PC-9 (cell line): ENCODE results near the gene DERL3. TPM values are rescaled to one million over a fixed set of nuclear protein-coding genes. Genes with fewer than 3 reads are reported as not detected.

Experiments used
- BruUV-seq: library from RNA; stranded (reverse); fragments of 400-500 nt; replicated peaks from 2 replicates; lab custom pipeline; 2021; lab: Mats Ljungman, UMichigan
- CTCF ChIA-PET: fragments of 300-600 bp; sonication (Branson Sonifier 250); formaldehyde crosslinking; loops from one replicate; lab custom pipeline; 2022; ENCODE audit warnings: antibody characterized with exemption; lab: Charles Lee
- POLR2A ChIA-PET: fragments of 300-600 bp; sonication (Branson Sonifier 250); formaldehyde crosslinking; loops from one replicate; lab custom pipeline; 2022; ENCODE audit warnings: antibody characterized with exemption; ENCODE audit not compliant: unreplicated experiment; lab: Charles Lee
- DNase-seq, 2 experiments: peaks; one replicate each; pipeline versions ENCODE4 v3.0.0 to v3.0.0-alpha.2; 2015 to 2022; ENCODE audit warnings: mixed read lengths in 1 of 2
- H2AFZ ChIP-seq: fragments of 200-600 bp; sonication (generic); 2 replicates; pipeline ENCODE4 v1.8.1; 2017; ENCODE audit warnings: antibody characterized with exemption
- H3F3A ChIP-seq: fragments of 200-600 bp; sonication (generic); 2 replicates; pipeline ENCODE4 v1.8.1; 2017; ENCODE audit warnings: antibody characterized with exemption, mild to moderate bottlenecking, low read depth; ENCODE audit not compliant: insufficient read depth
- H3K27ac ChIP-seq: fragments of 200-600 bp; sonication (generic); 2 replicates; pipeline ENCODE4 v1.6.1; 2016; ENCODE audit warnings: mixed run types
- H3K27me3 ChIP-seq: fragments of 200-600 bp; sonication (generic); 2 replicates; pipeline ENCODE4 v1.6.1; 2016; ENCODE audit warnings: low read depth, mixed run types; ENCODE audit not compliant: insufficient read depth
- H3K36me3 ChIP-seq: fragments of 200-600 bp; sonication (generic); 2 replicates; pipeline ENCODE4 v1.6.1; 2016; ENCODE audit warnings: low read depth, mixed run types
- H3K4me1 ChIP-seq: fragments of 200-600 bp; sonication (generic); replicated peaks from 2 replicates; pipeline ENCODE4 v1.6.1; 2016; ENCODE audit warnings: mixed run types; ENCODE audit not compliant: insufficient read depth
- H3K4me2 ChIP-seq: fragments of 200-600 bp; sonication (generic); 2 replicates; pipeline ENCODE4 v1.6.1; 2017; ENCODE audit warnings: mixed run types
- H3K4me3 ChIP-seq: fragments of 200-600 bp; sonication (generic); 2 replicates; pipeline ENCODE4 v1.6.1; 2016; ENCODE audit warnings: mixed run types
- H3K79me2 ChIP-seq: fragments of 200-600 bp; sonication (generic); 2 replicates; pipeline ENCODE4 v1.6.1; 2017; ENCODE audit warnings: low read depth, mixed run types
- H3K9me2 ChIP-seq: fragments of 200-600 bp; sonication (generic); 2 replicates; pipeline ENCODE4 v1.8.1; 2017; ENCODE audit warnings: mild to moderate bottlenecking; ENCODE audit not compliant: insufficient read depth
- H3K9me3 ChIP-seq: fragments of 200-600 bp; sonication (generic); 2 replicates; pipeline ENCODE4 v1.8.1; 2016; ENCODE audit warnings: low read depth; ENCODE audit not compliant: insufficient read depth
- H4K20me1 ChIP-seq: fragments of 200-600 bp; sonication (generic); 2 replicates; pipeline ENCODE4 v1.8.1; 2017; ENCODE audit not compliant: insufficient read depth
- CTCF ChIP-seq: fragments of 200-600 bp; sonication (generic); conservative IDR thresholded peaks from 2 replicates; pipeline ENCODE4 v1.6.1; 2017; ENCODE audit warnings: mixed run types, antibody characterized with exemption, mild to moderate bottlenecking, moderate library complexity
- EZH2 ChIP-seq: fragments of 200-600 bp; sonication (generic); IDR thresholded peaks from 2 replicates; pipeline ENCODE4 v1.8.0; 2017; ENCODE audit warnings: antibody characterized with exemption, low read depth
- intact Hi-C: fragments of 100-400 bp; cut with micrococcal nuclease; formaldehyde crosslinking; loops from one replicate; pipeline ENCODE4 v1.10.0; 2022; ENCODE audit not compliant: unreplicated experiment
- total RNA-seq: library from RNA; stranded (reverse); gene quantifications from 2 replicates; pipeline ENCODE4 v1.2.3, GENCODE V29; 2021

DERL3 gene
- total RNA-seq, 1 experiment from 2014 or later, result 0.41 TPM

GRCh38 chr22:23829845-23830372, 8.9 kb downstream of the DERL3 start:
- DNase-seq, result no peak
- H3K79me2 ChIP-seq, result no peaks in the 10 kb centered on the region
- intact Hi-C loops, result no loop called here
- peaks cover 14% of the 10 kb centered on the region; the same call in 1 of the 2 replicates for H4K20me1 ChIP-seq
- H3K4me2 ChIP-seq, result no peak overlapping the region
- CTCF ChIA-PET, result no interaction called here
- BruUV-seq, result no TSS peak
- no peaks in the 10 kb centered on the region for H3K36me3 ChIP-seq
- no peaks in the 10 kb centered on the region for H3K9me2 ChIP-seq
- TF ChIP-seq EZH2 (no peak), CTCF (no peak)
- no peak overlapping the region for H2AFZ ChIP-seq
- POLR2A ChIA-PET, result interaction anchor here (0.6 kb wide), 1 partner anchor 59 kb away, joined by 3 read pairs; no protein-coding TSS in a partner anchor
- no peaks in the 10 kb centered on the region for H3K27me3 ChIP-seq
- no peak overlapping the region for H3K27ac ChIP-seq
- H3K4me1 ChIP-seq, result no peaks in the 10 kb centered on the region
- H3F3A ChIP-seq, result no peaks in the 10 kb centered on the region
- H3K4me3 ChIP-seq, result no peak overlapping the region
- H3K9me3 ChIP-seq, result no peaks in the 10 kb centered on the region

DNA sequence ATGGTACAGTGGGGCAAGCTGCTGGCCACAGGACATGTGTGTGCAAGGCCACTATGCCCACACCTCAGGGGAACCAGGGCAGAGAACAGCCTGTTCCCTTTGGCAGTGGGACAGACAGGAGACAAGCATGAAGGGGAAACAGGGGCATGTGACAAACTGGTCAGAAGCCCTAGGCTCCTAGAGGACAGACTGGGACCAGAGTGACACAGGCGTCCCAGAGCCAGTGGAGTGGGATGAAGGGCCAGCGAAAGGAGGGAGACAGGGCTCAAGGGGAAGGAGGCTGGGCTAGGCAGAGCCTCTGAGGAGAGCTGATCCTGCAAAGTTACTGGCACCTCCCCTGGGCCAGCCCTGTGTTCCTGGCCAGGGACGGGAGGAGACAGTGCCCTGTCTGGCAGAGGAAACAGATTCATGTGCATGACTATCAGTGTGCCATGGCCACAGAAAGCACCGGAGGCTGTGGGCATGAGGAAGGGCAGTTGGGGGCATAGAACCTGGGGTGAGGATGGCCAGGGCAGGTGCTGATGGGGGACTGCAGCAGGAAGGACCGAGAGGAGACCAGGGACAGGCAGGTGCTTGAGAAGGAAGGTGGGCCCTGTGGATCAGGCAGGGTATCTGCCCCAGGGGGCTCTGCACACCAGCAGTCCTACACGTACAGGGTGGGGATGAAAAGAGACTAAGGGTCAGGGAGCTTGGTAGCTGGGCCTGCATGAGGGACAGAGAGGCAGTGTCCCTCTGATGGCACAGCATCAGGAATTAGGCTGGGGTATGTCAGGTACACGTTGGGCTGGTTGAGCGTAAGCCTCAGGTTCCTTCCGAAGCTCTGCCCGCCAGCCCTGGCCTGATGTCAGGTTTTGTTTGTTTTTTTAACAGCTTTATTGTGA, 9.8 kb downstream of the DERL3 start:
- Histone ChIP-seq H3K4me2 (no peak overlapping the region), H4K20me1 (0 out of 2 replicates have a peak, but pooled peaks cover 14% of the 10 kb centered on the region), H3K4me1 (no peaks in the 10 kb centered on the region), H3K9me3 (no peaks in the 10 kb centered on the region), H3K79me2 (no peaks in the 10 kb centered on the region), H3K36me3 (no peaks in the 10 kb centered on the region), H2AFZ (no peak overlapping the region), H3K4me3 (no peak overlapping the region), H3K27ac (no peak overlapping the region), H3K9me2 (no peaks in the 10 kb centered on the region), H3K27me3 (no peaks in the 10 kb centered on the region), H3F3A (no peaks in the 10 kb centered on the region)
- no TSS peak for BruUV-seq
- CTCF ChIA-PET, result no interaction called here
- POLR2A ChIA-PET, result interaction anchor here (0.6 kb wide), 1 partner anchor 58 kb away, joined by 3 read pairs; no protein-coding TSS in a partner anchor
- TF ChIP-seq CTCF (no peak), EZH2 (no peak)
- DNase-seq, result no peak
- intact Hi-C loops, result no loop called here

- Histone ChIP-seq H3K4me2 (no peak overlapping the region), H3K9me2 (no peaks in the 10 kb centered on the region), H3K9me3 (no peaks in the 10 kb centered on the region), H3K4me1 (no peaks in the 10 kb centered on the region), H3K27me3 (no peaks in the 10 kb centered on the region), H4K20me1 (peaks cover 16% of the 10 kb centered on the region; the same call in 1 of the 2 replicates), H2AFZ (no peak overlapping the region), H3F3A (no peaks in the 10 kb centered on the region), H3K27ac (no peak overlapping the region), H3K79me2 (no peaks in the 10 kb centered on the region), H3K4me3 (no peak overlapping the region), H3K36me3 (no peaks in the 10 kb centered on the region)
- ChIA-PET CTCF (no interaction called here), POLR2A (no interaction called here)
- no TSS peak for BruUV-seq
- intact Hi-C loops, result no loop called here
- DNase-seq, result no peak
- TF ChIP-seq CTCF (no peak), EZH2 (no peak)
Observed at GRCh38 chr22:23827351-23827995, 11.3 kb downstream of the DERL3 start.
